Cardiac muscle cell (in vitro differentiated cells and primary cell): ENCODE measurements around the gene UMAD1. TPM values are rescaled to one million over a fixed set of nuclear protein-coding genes. Genes with fewer than 3 reads are reported as not detected.

Experiments
- DNase-seq, 2 donors: peaks; one replicate each; pipeline versions ENCODE4 v3.0.0 to v3.0.0-alpha.2; 2010 to 2017; ENCODE audit warnings: low read depth in 1 of 2, low spot score in 1 of 2
- H3K27ac ChIP-seq: fragments of 200-600 bp; sonication (generic); 2 replicates; pipeline ENCODE4 v1.5.1; 2016
- H3K27me3 ChIP-seq: fragments of 200-600 bp; sonication (generic); 2 replicates; pipeline ENCODE4 v1.6.0; 2016; ENCODE audit warnings: control low read depth
- H3K36me3 ChIP-seq: fragments of 200-600 bp; sonication (generic); 2 replicates; pipeline ENCODE4 v1.5.1; 2016; ENCODE audit warnings: control low read depth
- H3K4me1 ChIP-seq: fragments of 200-600 bp; sonication (generic); 2 replicates; pipeline ENCODE4 v1.8.1; 2017; ENCODE audit warnings: low read depth, mild to moderate bottlenecking, mixed run types
- H3K4me3 ChIP-seq: fragments of 200-600 bp; sonication (generic); 2 replicates; pipeline ENCODE4 v1.5.1; 2016; ENCODE audit warnings: mild to moderate bottlenecking
- H3K9me3 ChIP-seq: fragments of 200-600 bp; sonication (generic); 2 replicates; pipeline ENCODE4 v1.5.1; 2017; ENCODE audit warnings: low read depth, mild to moderate bottlenecking, control low read depth
- polyA plus RNA-seq: library from polyadenylated mRNA; unstranded; fragments of >200 nt; fragmentation: Nextera tagmentation; extraction: Ambion mirVana; gene quantifications from 2 replicates; pipeline ENCODE4 v1.2.1, GENCODE V29; 2016
- total RNA-seq: library from RNA; depleted of rRNA; stranded (reverse); fragments of >200 nt; gene quantifications from 2 replicates; pipeline ENCODE4 v1.2.3, GENCODE V29; 2016
- TF ChIP-seq, protein P1 (sequence below): IDR thresholded peaks from 2 replicates; pipeline ENCODE4 v1.5.1; 2012; ENCODE audit warnings: low read depth, mild to moderate bottlenecking, low read length

UMAD1 gene
- total and polyA plus RNA-seq, 2 experiments from 2014 or later = 8.2 to 12.9 TPM

DNA sequence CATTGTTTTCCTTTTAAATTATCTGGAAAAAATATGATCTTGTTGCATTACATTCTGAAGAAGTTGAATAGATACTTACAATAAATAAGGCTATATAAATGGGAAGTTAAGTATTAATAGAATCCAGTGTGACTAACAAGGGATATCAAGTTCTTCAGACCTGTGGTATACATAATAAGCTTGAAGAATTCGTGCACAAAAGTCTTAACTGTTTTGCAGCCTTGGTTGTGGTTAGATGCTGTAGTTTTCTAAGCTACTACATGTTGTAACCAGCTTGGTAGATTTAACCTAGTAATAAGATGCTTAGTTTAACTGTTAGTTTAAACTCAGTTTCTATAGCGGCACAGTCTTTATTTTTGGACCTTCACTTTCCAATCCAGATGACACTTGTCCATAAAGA lies 221.8 kb downstream of the UMAD1 start:
- TF ChIP-seq, protein P1, sequence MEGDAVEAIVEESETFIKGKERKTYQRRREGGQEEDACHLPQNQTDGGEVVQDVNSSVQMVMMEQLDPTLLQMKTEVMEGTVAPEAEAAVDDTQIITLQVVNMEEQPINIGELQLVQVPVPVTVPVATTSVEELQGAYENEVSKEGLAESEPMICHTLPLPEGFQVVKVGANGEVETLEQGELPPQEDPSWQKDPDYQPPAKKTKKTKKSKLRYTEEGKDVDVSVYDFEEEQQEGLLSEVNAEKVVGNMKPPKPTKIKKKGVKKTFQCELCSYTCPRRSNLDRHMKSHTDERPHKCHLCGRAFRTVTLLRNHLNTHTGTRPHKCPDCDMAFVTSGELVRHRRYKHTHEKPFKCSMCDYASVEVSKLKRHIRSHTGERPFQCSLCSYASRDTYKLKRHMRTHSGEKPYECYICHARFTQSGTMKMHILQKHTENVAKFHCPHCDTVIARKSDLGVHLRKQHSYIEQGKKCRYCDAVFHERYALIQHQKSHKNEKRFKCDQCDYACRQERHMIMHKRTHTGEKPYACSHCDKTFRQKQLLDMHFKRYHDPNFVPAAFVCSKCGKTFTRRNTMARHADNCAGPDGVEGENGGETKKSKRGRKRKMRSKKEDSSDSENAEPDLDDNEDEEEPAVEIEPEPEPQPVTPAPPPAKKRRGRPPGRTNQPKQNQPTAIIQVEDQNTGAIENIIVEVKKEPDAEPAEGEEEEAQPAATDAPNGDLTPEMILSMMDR = no peak
- Histone ChIP-seq H3K4me3 (no peak overlapping the region), H3K4me1 (peaks cover 8% of the 10 kb centered on the region), H3K36me3 (no peaks in the 10 kb centered on the region), H3K27me3 (no peaks in the 10 kb centered on the region), H3K9me3 (no peaks in the 10 kb centered on the region), H3K27ac (no peak overlapping the region)
- DNase-seq = no peak

DNA sequence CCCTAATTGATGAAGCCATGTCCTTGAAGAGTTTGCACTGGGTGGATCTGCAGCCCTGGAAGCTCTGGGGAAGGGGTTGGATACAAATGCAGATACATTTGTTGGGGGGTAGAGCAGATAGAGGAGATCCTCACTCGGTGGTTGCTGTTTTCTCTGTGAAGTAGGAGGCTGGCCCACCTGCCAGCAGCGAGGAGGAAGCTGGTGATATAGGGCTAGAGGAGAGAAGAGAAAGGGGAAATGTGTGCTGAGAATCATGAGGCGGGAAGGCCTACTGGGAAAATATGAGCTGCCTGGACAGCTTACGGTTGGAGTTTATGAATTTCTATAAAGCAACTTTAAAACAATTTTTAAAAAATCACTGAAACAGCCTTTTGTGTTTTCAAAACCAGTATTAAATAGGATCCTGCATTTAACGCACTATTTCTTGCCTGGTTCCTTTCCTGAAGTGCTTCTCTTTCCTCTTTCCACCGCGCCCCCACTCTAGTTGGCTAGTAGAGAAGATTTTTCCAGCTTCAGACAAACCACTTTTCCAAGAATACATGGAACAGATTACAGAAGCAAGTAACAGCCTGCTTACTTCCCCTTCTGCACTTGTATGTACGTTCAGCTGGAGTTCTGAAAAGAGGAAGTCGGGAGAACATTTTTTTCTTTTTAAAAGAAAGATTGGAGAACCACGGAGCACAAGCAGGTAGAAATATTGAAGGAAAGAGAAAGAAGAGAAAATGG lies 227.5 kb downstream of the UMAD1 start:
- H3K36me3 ChIP-seq = no peaks in the 10 kb centered on the region
- no peaks in the 10 kb centered on the region for H3K9me3 ChIP-seq
- H3K27ac ChIP-seq = no peak overlapping the region
- no peak overlapping the region for H3K4me3 ChIP-seq
- H3K4me1 ChIP-seq = peaks cover 27% of the 10 kb centered on the region
- H3K27me3 ChIP-seq = no peaks in the 10 kb centered on the region
- TF ChIP-seq, protein P1 = no peak
- no peak for DNase-seq

DNA sequence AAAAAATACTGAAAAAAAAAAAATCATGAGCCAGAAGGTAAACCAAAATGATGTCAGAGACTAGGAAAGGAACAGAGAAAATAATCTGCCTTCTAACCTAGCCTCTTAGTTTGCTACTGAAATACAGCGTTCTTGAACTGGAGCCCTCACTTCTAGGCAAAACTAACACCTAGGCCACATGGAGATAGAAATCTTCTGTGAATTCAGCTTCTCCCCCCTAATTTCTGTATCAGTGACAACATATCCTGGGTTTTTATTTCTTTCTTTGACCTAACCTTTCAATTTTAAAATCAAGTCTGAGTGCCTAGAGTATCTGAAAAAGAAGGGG lies 228.0 kb downstream of the UMAD1 start:
- Histone ChIP-seq H3K4me3 (no peak overlapping the region), H3K27me3 (no peaks in the 10 kb centered on the region), H3K9me3 (no peaks in the 10 kb centered on the region), H3K27ac (no peak overlapping the region), H3K36me3 (no peaks in the 10 kb centered on the region), H3K4me1 (peaks cover 27% of the 10 kb centered on the region)
- TF ChIP-seq, protein P1 = no peak
- no peak for DNase-seq

DNA sequence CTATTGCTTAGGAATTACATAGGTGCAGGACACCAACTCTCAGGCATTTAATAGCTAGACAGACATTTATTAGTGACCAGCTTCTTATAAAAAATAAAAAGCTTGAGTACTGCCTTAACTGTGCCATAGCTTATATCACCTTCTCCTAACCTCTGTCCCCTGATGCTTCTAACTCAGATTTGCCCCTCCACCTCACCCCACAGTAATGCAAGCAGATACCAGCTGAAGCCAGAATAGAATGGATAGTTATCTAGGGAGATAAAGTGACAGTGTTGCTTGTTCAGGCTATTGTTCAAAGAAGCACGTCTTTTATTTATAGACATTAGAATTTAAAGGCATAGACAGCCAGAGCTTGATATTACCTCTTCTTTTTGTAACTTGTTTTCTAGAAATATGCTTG lies 228.5 kb downstream of the UMAD1 start:
- TF ChIP-seq, protein P1 = no peak
- Histone ChIP-seq H3K27ac (no peak overlapping the region), H3K27me3 (no peaks in the 10 kb centered on the region), H3K4me1 (peaks cover 27% of the 10 kb centered on the region), H3K4me3 (no peak overlapping the region), H3K36me3 (no peaks in the 10 kb centered on the region), H3K9me3 (no peaks in the 10 kb centered on the region)
- no peak for DNase-seq

DNA sequence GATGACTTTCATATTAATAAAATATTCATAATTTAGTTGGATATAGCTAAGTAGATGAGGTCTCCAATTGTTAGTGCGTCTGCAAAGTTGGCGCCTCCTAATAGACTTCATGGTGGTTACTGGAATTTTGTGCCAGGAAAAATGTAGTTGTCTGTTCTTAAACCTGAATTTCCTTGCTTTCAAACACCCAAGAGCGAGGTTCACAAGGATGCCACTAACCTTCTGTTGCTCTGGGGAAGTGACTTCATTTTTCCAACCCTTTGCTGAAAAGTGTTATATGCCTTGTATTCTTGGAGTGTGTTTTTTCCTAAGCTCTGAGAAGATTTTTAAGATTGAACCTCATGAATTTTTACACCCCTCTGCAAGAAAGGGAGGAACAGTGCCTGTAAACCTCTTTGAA lies 229.1 kb downstream of the UMAD1 start:
- H3K4me1 ChIP-seq = peaks cover 27% of the 10 kb centered on the region
- H3K4me3 ChIP-seq = no peak overlapping the region
- no peaks in the 10 kb centered on the region for H3K9me3 ChIP-seq
- no peaks in the 10 kb centered on the region for H3K36me3 ChIP-seq
- no peak overlapping the region for H3K27ac ChIP-seq
- DNase-seq = no peak
- H3K27me3 ChIP-seq = no peaks in the 10 kb centered on the region
- TF ChIP-seq, protein P1 = no peak

DNA sequence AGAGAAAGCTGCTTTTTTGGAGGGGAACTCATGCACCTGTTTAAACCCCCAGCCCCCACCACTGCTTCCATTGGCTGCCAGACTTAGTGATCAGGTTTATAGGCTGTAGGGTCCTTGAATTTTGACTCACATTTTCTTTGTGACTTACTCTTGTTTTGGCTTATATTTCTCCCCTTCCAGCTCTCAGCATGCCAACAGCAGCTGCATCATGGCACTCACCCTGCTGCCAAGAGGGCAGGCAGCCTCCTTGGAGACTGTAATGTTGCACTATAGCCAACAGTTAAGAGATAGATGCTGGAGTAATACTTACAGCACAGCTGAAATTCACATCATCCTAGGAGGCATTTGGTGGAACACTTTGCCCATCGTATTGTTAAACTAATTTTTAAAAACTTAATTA lies 230.0 kb downstream of the UMAD1 start:
- TF ChIP-seq, protein P1 = no peak
- H3K4me1 ChIP-seq = peaks cover 27% of the 10 kb centered on the region
- H3K36me3 ChIP-seq = no peaks in the 10 kb centered on the region
- DNase-seq = no peak
- no peak overlapping the region for H3K27ac ChIP-seq
- no peaks in the 10 kb centered on the region for H3K9me3 ChIP-seq
- no peak overlapping the region for H3K4me3 ChIP-seq
- no peaks in the 10 kb centered on the region for H3K27me3 ChIP-seq
